Nephron (organoid): Measurements from ENCODE around the gene KLHL41.
A peak's percentile ranks its signal among the peaks of the same experiment; 100 is the strongest.

Source experiments
- H3K27ac Mint-ChIP-seq, 3 experiments: 2 replicates each; pipeline ENCODE4 v1.8.0; 2020; ENCODE audit warnings: mixed read lengths in 3 of 3, mild to moderate bottlenecking in 2 of 3, moderate library complexity in 1 of 3
- H3K27me3 Mint-ChIP-seq: 2 replicates; pipeline ENCODE4 v1.8.0; 2021; ENCODE audit warnings: low read depth, mild to moderate bottlenecking, moderate library complexity, mixed read lengths
- H3K36me3 Mint-ChIP-seq: 2 replicates; pipeline ENCODE4 v1.8.0; 2020; ENCODE audit warnings: low read depth, mixed read lengths
- H3K4me1 Mint-ChIP-seq: 2 replicates; pipeline ENCODE4 v1.8.0; 2020; ENCODE audit warnings: mixed read lengths
- H3K4me3 Mint-ChIP-seq, 3 experiments: 2 replicates each; pipeline ENCODE4 v1.8.0; 2020; ENCODE audit warnings: mild to moderate bottlenecking in 3 of 3, mixed read lengths in 3 of 3, moderate library complexity in 2 of 3
- H3K9me3 Mint-ChIP-seq: 2 replicates; pipeline ENCODE4 v1.8.0; 2020; ENCODE audit warnings: mixed read lengths
- TF ChIP-seq, protein P1 (sequence below), 3 experiments: fragments of 200-600 bp; sonication (generic); IDR thresholded peaks; one replicate each; pipeline ENCODE4 v1.5.0; 2021; ENCODE audit warnings: antibody characterized with exemption in 3 of 3; ENCODE audit not compliant: unreplicated experiment in 3 of 3

The KLHL41 gene

DNA sequence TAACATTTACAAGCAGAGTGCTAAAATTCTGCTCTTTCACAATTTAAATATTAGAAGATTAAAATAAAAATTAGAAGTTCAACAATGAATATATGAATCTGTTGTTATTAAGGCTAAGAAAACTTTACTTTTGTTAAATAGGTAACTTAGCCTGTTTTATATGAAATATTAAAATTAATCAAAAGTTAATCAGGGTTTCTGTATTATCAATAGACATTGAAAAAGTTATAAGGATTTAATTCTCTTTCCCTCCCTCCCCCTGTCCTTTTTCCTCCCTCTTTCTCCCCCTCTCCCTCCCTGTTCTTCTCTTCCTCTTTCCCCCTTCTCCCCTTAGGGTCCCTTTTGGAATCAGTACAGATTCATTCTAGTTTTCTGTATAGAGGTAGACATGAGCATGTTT lies 18.1 kb upstream of the KLHL41 start:
- TF ChIP-seq, protein P1, sequence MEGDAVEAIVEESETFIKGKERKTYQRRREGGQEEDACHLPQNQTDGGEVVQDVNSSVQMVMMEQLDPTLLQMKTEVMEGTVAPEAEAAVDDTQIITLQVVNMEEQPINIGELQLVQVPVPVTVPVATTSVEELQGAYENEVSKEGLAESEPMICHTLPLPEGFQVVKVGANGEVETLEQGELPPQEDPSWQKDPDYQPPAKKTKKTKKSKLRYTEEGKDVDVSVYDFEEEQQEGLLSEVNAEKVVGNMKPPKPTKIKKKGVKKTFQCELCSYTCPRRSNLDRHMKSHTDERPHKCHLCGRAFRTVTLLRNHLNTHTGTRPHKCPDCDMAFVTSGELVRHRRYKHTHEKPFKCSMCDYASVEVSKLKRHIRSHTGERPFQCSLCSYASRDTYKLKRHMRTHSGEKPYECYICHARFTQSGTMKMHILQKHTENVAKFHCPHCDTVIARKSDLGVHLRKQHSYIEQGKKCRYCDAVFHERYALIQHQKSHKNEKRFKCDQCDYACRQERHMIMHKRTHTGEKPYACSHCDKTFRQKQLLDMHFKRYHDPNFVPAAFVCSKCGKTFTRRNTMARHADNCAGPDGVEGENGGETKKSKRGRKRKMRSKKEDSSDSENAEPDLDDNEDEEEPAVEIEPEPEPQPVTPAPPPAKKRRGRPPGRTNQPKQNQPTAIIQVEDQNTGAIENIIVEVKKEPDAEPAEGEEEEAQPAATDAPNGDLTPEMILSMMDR (IDR thresholded peaks at IDR 0.05; ENCODE audit: unreplicated experiment in 3 of 3), result no peak
- Mint-ChIP-seq H3K27ac (no peak overlapping the region), H3K4me3 (no peak overlapping the region), H3K27me3 (no peaks in the 10 kb centered on the region), H3K9me3 (peaks cover 3% of the 10 kb centered on the region), H3K4me1 (no peaks in the 10 kb centered on the region), H3K36me3 (peaks cover 29% of the 10 kb centered on the region)

DNA sequence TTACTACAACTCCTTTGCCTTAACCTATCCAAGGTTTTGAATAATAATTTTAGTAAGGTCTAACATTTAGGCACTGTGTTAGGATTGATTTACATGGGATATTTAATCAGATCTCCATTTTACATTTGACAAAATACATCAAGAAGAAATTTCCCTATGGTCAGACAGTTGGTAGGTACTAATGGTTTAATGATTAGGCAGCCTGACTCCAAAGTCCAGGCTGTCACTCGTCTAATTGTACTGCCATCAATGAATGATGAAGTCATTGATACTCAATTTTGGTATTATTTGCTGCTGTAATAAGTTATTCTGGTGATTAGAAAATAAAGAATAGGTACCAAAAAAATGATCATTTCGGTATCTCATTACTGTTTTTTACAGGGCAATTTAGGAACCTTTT lies 16.1 kb upstream of the KLHL41 start:
- Mint-ChIP-seq H3K4me3 (no peak overlapping the region), H3K36me3 (peaks cover 35% of the 10 kb centered on the region), H3K4me1 (no peaks in the 10 kb centered on the region), H3K9me3 (peaks cover 3% of the 10 kb centered on the region), H3K27me3 (no peaks in the 10 kb centered on the region), H3K27ac (peak overlapping the region in 1 of 3 experiments; percentile 65)
- TF ChIP-seq, protein P1 (IDR thresholded peaks at IDR 0.05; ENCODE audit: unreplicated experiment in 3 of 3), result no peak

DNA sequence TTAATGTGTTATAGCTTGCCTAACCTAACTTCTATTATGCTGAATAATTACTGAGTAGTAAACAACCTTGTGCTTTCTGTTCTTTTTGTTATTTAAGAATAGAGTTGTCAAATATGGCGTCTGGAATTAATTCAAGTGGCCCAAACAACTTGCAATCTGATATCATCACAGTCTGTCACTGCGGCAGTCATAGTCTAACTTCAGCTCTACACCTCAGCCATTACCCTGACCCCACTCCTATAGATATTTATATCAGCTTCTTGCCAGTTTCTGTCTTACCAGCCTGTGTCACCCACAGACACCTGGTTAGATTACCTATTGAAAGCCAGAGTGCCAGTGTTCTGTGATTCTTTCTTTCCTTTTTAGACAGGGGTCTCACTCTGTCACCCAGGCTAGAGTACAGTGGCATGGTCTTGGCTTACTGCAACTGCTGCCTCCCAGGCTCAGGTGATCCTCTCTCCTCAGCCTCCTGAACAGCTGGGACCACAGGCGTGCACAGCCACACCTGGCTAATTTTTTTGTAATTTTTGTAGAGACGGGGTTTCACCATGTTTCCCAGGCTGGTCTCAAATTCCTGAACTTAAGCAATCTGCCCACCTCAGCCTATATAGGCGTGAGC lies 14.1 kb upstream of the KLHL41 start:
- TF ChIP-seq, protein P1 (IDR thresholded peaks at IDR 0.05; ENCODE audit: unreplicated experiment in 3 of 3), result no peak
- H3K36me3 Mint-ChIP-seq, result peaks cover 28% of the 10 kb centered on the region
- H3K4me1 Mint-ChIP-seq, result no peaks in the 10 kb centered on the region
- H3K4me3 Mint-ChIP-seq, result no peak overlapping the region
- H3K27ac Mint-ChIP-seq, result no peak overlapping the region
- peaks cover 3% of the 10 kb centered on the region for H3K9me3 Mint-ChIP-seq
- H3K27me3 Mint-ChIP-seq, result no peaks in the 10 kb centered on the region

DNA sequence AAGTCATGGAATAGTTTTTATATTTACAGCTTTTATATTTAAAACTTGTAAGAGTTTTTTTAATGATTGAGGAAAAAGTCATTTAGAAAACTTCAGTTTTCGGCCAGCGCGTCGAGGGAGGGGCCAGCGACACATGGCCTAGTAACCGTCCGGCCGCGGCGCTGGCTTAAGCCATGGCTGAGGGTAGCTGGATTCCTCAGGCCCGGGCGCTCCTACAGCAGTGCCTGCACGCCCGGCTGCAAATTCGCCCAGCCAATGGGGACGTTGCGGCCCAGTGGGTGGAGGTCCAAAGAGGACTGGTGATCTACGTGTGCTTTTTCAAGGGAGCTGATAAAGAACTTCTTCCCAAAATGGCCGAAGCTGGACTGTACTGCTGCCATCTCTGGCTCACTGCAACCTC lies 4.9 kb upstream of the KLHL41 start:
- H3K27ac Mint-ChIP-seq, result no peak overlapping the region
- H3K36me3 Mint-ChIP-seq, result peaks cover 40% of the 10 kb centered on the region
- H3K4me1 Mint-ChIP-seq, result peaks cover 21% of the 10 kb centered on the region
- H3K9me3 Mint-ChIP-seq, result no peaks in the 10 kb centered on the region
- TF ChIP-seq, protein P1 (IDR thresholded peaks at IDR 0.05; ENCODE audit: unreplicated experiment in 3 of 3), result no peak
- H3K27me3 Mint-ChIP-seq, result no peaks in the 10 kb centered on the region
- no peak overlapping the region for H3K4me3 Mint-ChIP-seq

DNA sequence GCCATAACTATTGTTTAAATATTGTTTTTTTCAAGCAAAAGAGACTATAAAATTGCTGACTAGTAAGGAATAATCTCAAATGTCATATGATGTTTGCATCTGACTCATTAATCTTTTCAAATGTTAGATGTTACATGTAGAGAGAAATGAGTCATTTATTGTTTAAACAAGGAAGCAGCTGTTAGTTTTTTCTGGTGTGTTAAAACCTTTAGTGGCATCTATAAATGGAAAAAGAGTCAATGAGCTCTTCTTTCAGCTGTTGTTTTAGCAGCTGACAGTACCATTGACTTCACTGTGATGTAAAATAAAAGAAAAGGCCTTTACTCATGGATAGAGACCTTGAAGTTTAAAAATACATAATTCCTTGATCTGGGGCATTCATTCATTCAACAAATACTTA lies 1.8 kb upstream of the KLHL41 start:
- no peaks in the 10 kb centered on the region for H3K27me3 Mint-ChIP-seq
- H3K4me1 Mint-ChIP-seq, result peaks cover 22% of the 10 kb centered on the region
- H3K27ac Mint-ChIP-seq, result peak overlapping the region; percentile 60 to 81 (median 73)
- H3K9me3 Mint-ChIP-seq, result no peaks in the 10 kb centered on the region
- H3K36me3 Mint-ChIP-seq, result peaks cover 40% of the 10 kb centered on the region
- H3K4me3 Mint-ChIP-seq, result peak overlapping the region in 1 of 3 experiments; percentile 59
- TF ChIP-seq, protein P1 (IDR thresholded peaks at IDR 0.05; ENCODE audit: unreplicated experiment in 3 of 3), result no peak

GRCh38 chr2:169509955-169510354 lies 453 bp downstream of the KLHL41 start:
- H3K4me3 Mint-ChIP-seq, result peak overlapping the region; percentile 63 to 97 (median 85)
- H3K4me1 Mint-ChIP-seq, result peaks cover 22% of the 10 kb centered on the region
- H3K36me3 Mint-ChIP-seq, result peaks cover 23% of the 10 kb centered on the region
- TF ChIP-seq, protein P1 (IDR thresholded peaks at IDR 0.05; ENCODE audit: unreplicated experiment in 3 of 3), result no peak
- no peaks in the 10 kb centered on the region for H3K27me3 Mint-ChIP-seq
- H3K9me3 Mint-ChIP-seq, result no peaks in the 10 kb centered on the region
- H3K27ac Mint-ChIP-seq, result peak overlapping the region; percentile 67 to 92 (median 88)
